GM12872 (cell line): ENCODE measurements around the gene SMIM21.

Source experiments
- CTCF ChIP-seq: IDR thresholded peaks from 3 replicates; pipeline ENCODE4 v1.5.1; 2011; ENCODE audit warnings: low read depth, mild to moderate bottlenecking, low read length, moderate library complexity; ENCODE audit not compliant: insufficient read depth

SMIM21 gene

GRCh38 chr18:75360941-75361340 lies 66.6 kb downstream of the SMIM21 start:
- no peak for TF ChIP-seq CTCF

- TF ChIP-seq CTCF = no peak
Observed at GRCh38 chr18:75360215-75360614, 67.3 kb downstream of the SMIM21 start.
